HepG2 (cell line): ENCODE data around the gene GPC3. TPM values are rescaled to one million over a fixed set of nuclear protein-coding genes. Genes with fewer than 3 reads are reported as not detected.

Experiments used
- ATAC-seq: fragments of 200-7000 bp; cut with Tn5 transposase; 3 replicates; pipeline ENCODE4 v1.9.1; 2020; ENCODE audit warnings: mild to moderate bottlenecking, moderate library complexity
- BruUV-seq: library from RNA; stranded (reverse); fragments of 400-500 nt; replicated peaks from 2 replicates; lab custom pipeline; 2021; lab: Mats Ljungman, UMichigan
- CTCF ChIA-PET: fragments of 300-600 bp; formaldehyde crosslinking; extraction: SDS; loops from one replicate; lab custom pipeline; 2021; ENCODE audit warnings: low total read pairs, inconsistent platforms, low intra/inter-chr PET ratio; lab: Yijun Ruan, JAX
- POLR2A ChIA-PET: fragments of 350-600 bp; sonication (Branson Sonifier 250); formaldehyde crosslinking; loops from one replicate; lab custom pipeline; 2020; ENCODE audit warnings: antibody characterized with exemption, inconsistent platforms; lab: Yijun Ruan, JAX
- DNase-seq: peaks from one replicate; pipeline ENCODE4 v3.0.0-alpha.2; 2015; ENCODE audit warnings: low spot score
- FAIRE-seq: peaks from 3 replicates; lab custom pipeline; 2011; peaks lifted over from hg19 to GRCh38; lab: Jason Lieb, UNC
- H2AFZ ChIP-seq: one replicate; pipeline ENCODE4 v1.6.1; 2011; ENCODE audit warnings: low read length, inconsistent platforms
- H3K27ac ChIP-seq: fragments of 300-600 bp; 3 replicates; pipeline ENCODE4 v1.8.0; 2011; ENCODE audit warnings: mixed run types, mild to moderate bottlenecking, mixed read lengths, low read length, inconsistent platforms; ENCODE audit not compliant: insufficient read depth; ENCODE audit errors: extremely low read length
- H3K27me3 ChIP-seq, 2 experiments: fragments of 200-600 bp in 1 of 2; 2 replicates in 1 of 2; 3 replicates in 1 of 2; pipeline versions ENCODE4 v1.6.0 to v1.8.0; 2011; ENCODE audit warnings: low read length in 2 of 2, mild to moderate bottlenecking in 2 of 2, moderate library complexity in 2 of 2, inconsistent platforms in 1 of 2; ENCODE audit not compliant: insufficient read depth in 2 of 2, control insufficient read depth in 1 of 2
- H3K36me3 ChIP-seq, 2 experiments: fragments of 200-600 bp in 1 of 2; replicated peaks in 1 of 2; 2 replicates in 1 of 2; 3 replicates in 1 of 2; pipeline versions ENCODE4 v1.5.1 to v1.8.0; 2011; ENCODE audit warnings: low read length in 2 of 2, inconsistent platforms in 1 of 2; ENCODE audit not compliant: insufficient read depth in 2 of 2, control insufficient read depth in 1 of 2
- H3K4me1 ChIP-seq: 2 replicates; pipeline ENCODE4 v1.5.1; 2012; ENCODE audit warnings: low read length, inconsistent platforms; ENCODE audit not compliant: insufficient read depth
- H3K4me2 ChIP-seq: 2 replicates; pipeline ENCODE4 v1.6.0; 2011; ENCODE audit warnings: low read depth, low read length, inconsistent platforms
- H3K4me3 ChIP-seq, 3 experiments: fragments of 200-600 bp in 1 of 3; sonication (generic), shearing (Covaris generic) in 1 of 3; replicated peaks in 1 of 3; 2 replicates each; pipeline ENCODE4 v1.5.1; 2011 to 2016; ENCODE audit warnings: low read length in 3 of 3, inconsistent platforms in 2 of 3, low read depth in 2 of 3, mild to moderate bottlenecking in 2 of 3, control low read depth in 1 of 3, mixed read lengths in 1 of 3; ENCODE audit not compliant: insufficient read depth in 1 of 3
- H3K79me2 ChIP-seq: one replicate; pipeline ENCODE4 v1.6.1; 2011; ENCODE audit warnings: low read length, inconsistent platforms; ENCODE audit not compliant: insufficient read depth
- H3K9ac ChIP-seq: 2 replicates; pipeline ENCODE4 v1.6.0; 2011; ENCODE audit warnings: mild to moderate bottlenecking, low read depth, low read length, inconsistent platforms; ENCODE audit not compliant: insufficient read depth
- H3K9me3 ChIP-seq: 2 replicates; pipeline ENCODE4 v1.5.1; 2012; ENCODE audit warnings: mild to moderate bottlenecking, low read length
- H4K20me1 ChIP-seq: 2 replicates; pipeline ENCODE4 v1.6.0; 2011; ENCODE audit warnings: inconsistent platforms, mild to moderate bottlenecking, low read length, moderate library complexity; ENCODE audit not compliant: insufficient read depth
- ASH2L ChIP-seq: fragments of 300-600, 200-600 bp; sonication (generic); IDR thresholded peaks from 2 replicates; pipeline ENCODE4 v1.7.0; 2017; ENCODE audit warnings: low read depth, mild to moderate bottlenecking, moderate library complexity, mixed read lengths, low read length; ENCODE audit not compliant: insufficient read length
- CENPX ChIP-seq: sonication (generic); formaldehyde crosslinking; IDR thresholded peaks from 2 replicates; pipeline ENCODE4 v1.9.0; 2021; ENCODE audit warnings: mild to moderate bottlenecking, missing genetic modification reagents, moderate library complexity
- DMTF1 ChIP-seq: sonication (generic); formaldehyde crosslinking; IDR thresholded peaks from 2 replicates; pipeline ENCODE4 v1.4.0; 2020; ENCODE audit warnings: mild to moderate bottlenecking, missing genetic modification reagents
- PLRG1 ChIP-seq: fragments of 450-650 bp; conservative IDR thresholded peaks from 2 replicates; pipeline ENCODE4 v1.6.1; 2016
- TEAD3 ChIP-seq: optimal IDR thresholded peaks from 2 replicates; pipeline ENCODE3; 2016; ENCODE audit warnings: borderline replicate concordance
- TOPORS ChIP-seq: sonication (generic); formaldehyde crosslinking; IDR thresholded peaks from 2 replicates; pipeline ENCODE4 v1.8.0; 2023; ENCODE audit warnings: mild to moderate bottlenecking, missing genetic modification reagents
- ZBTB10 ChIP-seq: sonication (generic); formaldehyde crosslinking; IDR thresholded peaks from 2 replicates; pipeline ENCODE4 v1.4.0; 2020; ENCODE audit warnings: missing genetic modification reagents, borderline replicate concordance
- ZBTB49 ChIP-seq: sonication (generic); formaldehyde crosslinking; IDR thresholded peaks from 2 replicates; pipeline ENCODE4 v1.4.0; 2020; ENCODE audit warnings: missing genetic modification reagents, borderline replicate concordance
- ZNF580 ChIP-seq: IDR thresholded peaks from 2 replicates; pipeline ENCODE4 v1.6.1; 2016; ENCODE audit warnings: low read depth, borderline replicate concordance
- ZNF691 ChIP-seq: sonication (generic); formaldehyde crosslinking; IDR thresholded peaks from 2 replicates; pipeline ENCODE4 v1.4.0; 2020; ENCODE audit warnings: missing genetic modification reagents, low read depth, mild to moderate bottlenecking, borderline replicate concordance
- ZNF775 ChIP-seq: sonication (generic); formaldehyde crosslinking; IDR thresholded peaks from 2 replicates; pipeline ENCODE4 v1.4.0; 2020; ENCODE audit warnings: missing genetic modification reagents, mild to moderate bottlenecking, moderate library complexity, borderline replicate concordance
- ZNF816 ChIP-seq: sonication (generic); formaldehyde crosslinking; IDR thresholded peaks from 2 replicates; pipeline ENCODE4 v1.8.0; 2022; ENCODE audit warnings: missing genetic modification reagents, mild to moderate bottlenecking, borderline replicate concordance
- WGBS: methylation state at CpG from one replicate; pipeline ENCODE4 v1.1.6; 2017; ENCODE audit warnings: low lambda C conversion rate; 5-methylcytosine and 5-hydroxymethylcytosine counted together
- in situ Hi-C: cut with HindIII; loops from 2 replicates; pipeline ENCODE4 v1.10.0; 2017; ENCODE audit warnings: low pct_unique_long_range_greater_than_20kb; ENCODE audit not compliant: extremely low pct_ligation_motif_present
- intact Hi-C: fragments of 100-400 bp; cut with micrococcal nuclease; formaldehyde crosslinking; loops from one replicate; pipeline ENCODE4 v1.10.0; 2022; ENCODE audit not compliant: unreplicated experiment
- polyA plus RNA-seq, 8 experiments: library from polyadenylated mRNA; depleted of rRNA in 3 of 8; stranded (reverse) in 7 of 8; unstranded in 1 of 8; fragments of >200 nt; fragmentation: Illumina TruSeq in 4 of 8; extraction: Trizol in 4 of 8; gene quantifications; 2 replicates each; pipeline versions ENCODE4 v1.2.1 to v1.2.3, GENCODE V29; 2011 to 2016; ENCODE audit warnings: low read depth in 4 of 8, missing spikeins in 1 of 8, mixed read lengths in 1 of 8; ENCODE audit not compliant: insufficient read depth in 1 of 8
- total RNA-seq, 5 experiments: library from RNA; depleted of rRNA; stranded (reverse); fragments of >200 nt; fragmentation: Illumina TruSeq; extraction: Trizol; gene quantifications; 2 replicates each; pipeline ENCODE4 v1.2.3, GENCODE V29; 2016; ENCODE audit warnings: low read depth in 1 of 5

GPC3 gene
- total and polyA plus RNA-seq, 2 of the 13 experiments (the other 11 are each of a cell fraction or from before 2014, with no cell fraction given): 1,799 to 3,263 TPM

- TF ChIP-seq ZNF691 (CRISPR knock-in tag): no peak
Observed at GRCh38 chrX:134007716-134008115, 22.3 kb upstream of the GPC3 start (continued).

GRCh38 chrX:134006484-134007161 lies 21.2 kb upstream of the GPC3 start:
- FAIRE-seq (peak; percentile 80), DNase-seq (peak; percentile 89), ATAC-seq (peak; percentile 98)
- H3K79me2 ChIP-seq: peaks cover 9% of the 10 kb centered on the region
- in situ Hi-C loops: no loop called here
- peak overlapping the region; percentile 57 for H3K4me2 ChIP-seq
- H2AFZ ChIP-seq: no peak overlapping the region
- peaks cover 88% of the 10 kb centered on the region for H3K4me1 ChIP-seq
- ChIA-PET POLR2A (interaction anchor here (0.6 to 1.9 kb wide), 8 partner anchors 10 to 24 kb away, joined by 3 to 8 read pairs (median 4); partner anchors contain the start of gene GPC3), CTCF (no interaction called here)
- H3K36me3 ChIP-seq: no peaks in the 10 kb centered on the region
- WGBS: 0% methylated on average over 2 of the region's 2 CpGs
- peak overlapping the region; percentile 82 for H3K27ac ChIP-seq
- H4K20me1 ChIP-seq: no peaks in the 10 kb centered on the region
- H3K9ac ChIP-seq: peak overlapping the region; percentile 46; the same call in 1 of the 2 replicates
- no peaks in the 10 kb centered on the region for H3K27me3 ChIP-seq
- intact Hi-C loops: no loop called here
- no peaks in the 10 kb centered on the region for H3K9me3 ChIP-seq
- BruUV-seq: no TSS peak
- peak overlapping the region in 1 of 3 experiments; percentile 23; a peak in 1 of 6 replicates for H3K4me3 ChIP-seq
- TF ChIP-seq PLRG1 (no peak), CENPX (no peak), ZNF775 (no peak), TOPORS (CRISPR knock-in tag) (no peak), DMTF1 (CRISPR knock-in tag) (no peak), ASH2L (peak; percentile 66), ZNF816 (CRISPR knock-in tag) (no peak), ZNF580 (CRISPR knock-in tag) (no peak), ZBTB49 (CRISPR knock-in tag) (no peak), TEAD3 (CRISPR knock-in tag) (peak; percentile 89), ZBTB10 (CRISPR knock-in tag) (no peak)
